D721Med (cell line): ENCODE measurements around the gene GCK.

Experiments used
- DNase-seq: peaks from one replicate; pipeline ENCODE4 v3.0.0; 2011; ENCODE audit warnings: low spot score; ENCODE audit not compliant: insufficient read length
- FAIRE-seq: peaks from 2 replicates; lab custom pipeline; 2011; peaks lifted over from hg19 to GRCh38; lab: Jason Lieb, UNC
- TF ChIP-seq, protein P1 (sequence below): IDR thresholded peaks from 2 replicates; pipeline ENCODE4 v1.5.1; 2012; ENCODE audit warnings: mild to moderate bottlenecking, control low read depth; ENCODE audit not compliant: insufficient read depth; ENCODE audit errors: missing control alignments

Gene GCK

DNA sequence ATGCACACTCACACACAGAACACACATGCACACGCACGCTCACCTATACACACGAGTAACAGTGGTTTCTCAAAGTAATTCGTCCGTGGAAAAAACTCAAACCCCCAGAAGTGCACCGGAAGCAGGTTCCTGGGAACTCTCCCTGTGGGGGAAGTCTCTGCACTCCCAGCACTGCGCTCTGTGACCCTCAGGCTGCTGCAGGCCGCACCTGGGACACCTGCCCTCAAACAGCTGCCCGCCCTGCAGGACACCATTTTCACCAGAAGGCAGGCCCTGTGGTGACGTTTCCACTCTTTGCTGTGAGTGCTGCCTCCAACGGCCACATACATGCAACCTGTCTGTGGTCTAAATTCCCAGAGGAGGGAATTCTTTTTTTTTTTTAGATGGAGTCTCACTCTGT lies 32.8 kb upstream of the GCK start:
- FAIRE-seq (no peak), DNase-seq (no peak)
- TF ChIP-seq, protein P1, sequence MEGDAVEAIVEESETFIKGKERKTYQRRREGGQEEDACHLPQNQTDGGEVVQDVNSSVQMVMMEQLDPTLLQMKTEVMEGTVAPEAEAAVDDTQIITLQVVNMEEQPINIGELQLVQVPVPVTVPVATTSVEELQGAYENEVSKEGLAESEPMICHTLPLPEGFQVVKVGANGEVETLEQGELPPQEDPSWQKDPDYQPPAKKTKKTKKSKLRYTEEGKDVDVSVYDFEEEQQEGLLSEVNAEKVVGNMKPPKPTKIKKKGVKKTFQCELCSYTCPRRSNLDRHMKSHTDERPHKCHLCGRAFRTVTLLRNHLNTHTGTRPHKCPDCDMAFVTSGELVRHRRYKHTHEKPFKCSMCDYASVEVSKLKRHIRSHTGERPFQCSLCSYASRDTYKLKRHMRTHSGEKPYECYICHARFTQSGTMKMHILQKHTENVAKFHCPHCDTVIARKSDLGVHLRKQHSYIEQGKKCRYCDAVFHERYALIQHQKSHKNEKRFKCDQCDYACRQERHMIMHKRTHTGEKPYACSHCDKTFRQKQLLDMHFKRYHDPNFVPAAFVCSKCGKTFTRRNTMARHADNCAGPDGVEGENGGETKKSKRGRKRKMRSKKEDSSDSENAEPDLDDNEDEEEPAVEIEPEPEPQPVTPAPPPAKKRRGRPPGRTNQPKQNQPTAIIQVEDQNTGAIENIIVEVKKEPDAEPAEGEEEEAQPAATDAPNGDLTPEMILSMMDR, result no peak

DNA sequence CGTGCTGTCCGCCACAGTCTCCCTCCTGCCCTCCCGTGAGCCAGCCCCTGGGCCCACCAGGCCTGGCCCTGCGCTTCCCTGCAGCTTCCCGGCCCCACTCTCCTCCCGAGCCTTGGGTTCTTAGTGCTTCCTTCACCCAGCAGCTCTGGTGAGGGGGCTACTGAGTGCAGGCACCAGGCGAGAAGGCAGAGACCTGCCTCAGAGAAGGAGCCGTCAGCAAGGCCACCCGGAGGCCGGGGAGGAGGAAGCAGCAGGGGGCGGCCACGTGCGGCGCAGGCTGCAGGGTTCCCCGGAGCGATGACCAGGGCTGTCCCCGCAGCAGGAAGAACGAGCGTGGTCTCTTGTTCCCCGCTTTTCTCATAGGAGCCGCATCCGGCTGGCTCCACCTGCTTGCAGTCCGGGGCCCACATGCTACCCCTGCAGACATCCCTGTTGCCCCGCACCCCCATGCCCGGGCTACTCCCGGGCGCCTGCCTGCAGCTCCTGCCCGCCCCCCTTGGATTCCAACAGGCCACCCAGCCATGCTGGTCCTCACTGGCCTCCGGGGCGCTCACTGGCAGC lies 32.1 kb upstream of the GCK start:
- no peak for DNase-seq
- FAIRE-seq, result no peak
- TF ChIP-seq, protein P1, result no peak

DNA sequence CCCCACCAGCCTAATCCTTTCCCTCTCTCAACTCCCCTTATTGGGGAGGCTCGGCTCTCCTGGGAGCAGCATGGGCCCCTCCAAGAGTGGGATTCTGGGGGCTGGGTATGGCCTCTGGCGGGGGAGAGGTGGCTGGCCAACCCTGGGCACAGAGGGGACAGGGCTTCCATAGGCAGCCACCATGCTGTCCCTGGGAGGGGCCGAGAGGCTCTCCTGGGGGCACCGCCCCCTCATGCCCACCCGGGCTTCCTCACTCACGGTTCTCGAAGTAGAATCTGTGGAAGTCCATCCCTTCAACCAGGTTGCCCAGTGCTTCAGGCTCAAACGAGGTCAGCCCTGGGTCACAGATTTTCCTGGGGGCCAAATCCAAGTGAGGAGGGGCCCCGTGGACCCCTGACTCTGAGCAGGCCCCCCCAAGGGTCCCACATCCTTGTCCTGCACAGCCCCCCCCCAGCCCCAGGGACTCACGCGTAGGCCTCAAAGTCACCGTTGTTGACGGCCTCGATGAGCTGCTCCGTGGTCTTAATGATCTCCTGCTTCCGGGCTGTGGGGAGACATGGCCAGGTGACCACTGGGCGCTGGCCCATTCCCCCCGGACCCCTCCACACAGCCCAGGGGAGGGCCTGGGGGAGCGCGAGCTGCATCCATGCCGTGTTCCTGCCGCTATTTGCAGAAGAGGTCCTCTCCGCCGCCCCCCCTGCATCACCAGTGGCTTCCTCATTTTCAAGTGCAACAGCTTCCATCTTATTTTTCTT lies 31.3 kb upstream of the GCK start:
- DNase-seq, result no peak
- FAIRE-seq, result no peak
- TF ChIP-seq, protein P1, result no peak

DNA sequence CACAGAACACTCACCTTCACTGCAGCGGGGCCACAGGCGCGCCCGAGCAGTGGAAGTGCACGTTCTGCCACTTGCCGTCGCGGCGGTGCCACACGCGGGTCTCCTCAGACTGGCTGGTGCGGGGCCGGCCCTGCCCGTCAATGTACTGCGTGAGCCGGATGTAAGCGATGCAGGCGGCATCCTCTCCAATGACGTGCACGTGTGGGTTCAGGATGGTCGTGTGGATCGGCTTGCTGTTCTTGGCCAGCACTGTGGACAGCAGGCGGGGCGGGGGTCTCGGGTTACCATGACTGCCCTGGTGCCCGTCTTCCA lies 30.8 kb upstream of the GCK start:
- FAIRE-seq (no peak), DNase-seq (no peak)
- TF ChIP-seq, protein P1, result no peak

DNA sequence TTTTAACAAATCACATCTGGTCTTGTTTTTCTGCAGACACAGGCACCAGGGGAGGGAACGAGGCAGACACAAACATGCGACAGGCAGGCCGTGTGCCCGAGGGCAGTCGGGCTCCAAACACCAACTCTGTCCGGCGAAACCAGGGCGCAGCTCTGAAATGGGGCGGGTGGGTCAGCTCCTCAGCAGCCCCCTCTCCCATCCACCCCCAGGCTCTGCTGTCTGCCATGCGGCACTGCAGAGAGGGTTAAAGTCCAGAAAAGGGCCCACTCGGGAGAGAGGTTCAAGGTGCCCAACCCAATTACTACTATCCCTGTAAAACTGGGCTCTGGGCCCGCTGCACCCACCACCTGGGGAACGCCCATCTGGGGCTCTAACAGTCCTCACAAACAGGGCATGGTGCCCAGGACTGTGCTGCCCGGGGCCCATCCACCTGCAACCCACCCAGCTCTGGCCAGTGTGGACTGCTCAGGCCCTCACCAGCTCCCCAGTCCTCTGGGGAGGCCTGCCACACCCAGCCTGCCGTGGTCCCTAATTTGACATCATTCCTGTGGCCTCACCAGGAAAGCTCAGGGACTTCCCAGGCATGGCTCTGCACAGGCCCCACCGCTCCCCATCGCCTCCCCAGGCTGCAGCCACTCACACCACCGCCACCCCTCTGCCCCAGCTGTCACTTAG lies 30.3 kb upstream of the GCK start:
- no peak for FAIRE-seq

DNA sequence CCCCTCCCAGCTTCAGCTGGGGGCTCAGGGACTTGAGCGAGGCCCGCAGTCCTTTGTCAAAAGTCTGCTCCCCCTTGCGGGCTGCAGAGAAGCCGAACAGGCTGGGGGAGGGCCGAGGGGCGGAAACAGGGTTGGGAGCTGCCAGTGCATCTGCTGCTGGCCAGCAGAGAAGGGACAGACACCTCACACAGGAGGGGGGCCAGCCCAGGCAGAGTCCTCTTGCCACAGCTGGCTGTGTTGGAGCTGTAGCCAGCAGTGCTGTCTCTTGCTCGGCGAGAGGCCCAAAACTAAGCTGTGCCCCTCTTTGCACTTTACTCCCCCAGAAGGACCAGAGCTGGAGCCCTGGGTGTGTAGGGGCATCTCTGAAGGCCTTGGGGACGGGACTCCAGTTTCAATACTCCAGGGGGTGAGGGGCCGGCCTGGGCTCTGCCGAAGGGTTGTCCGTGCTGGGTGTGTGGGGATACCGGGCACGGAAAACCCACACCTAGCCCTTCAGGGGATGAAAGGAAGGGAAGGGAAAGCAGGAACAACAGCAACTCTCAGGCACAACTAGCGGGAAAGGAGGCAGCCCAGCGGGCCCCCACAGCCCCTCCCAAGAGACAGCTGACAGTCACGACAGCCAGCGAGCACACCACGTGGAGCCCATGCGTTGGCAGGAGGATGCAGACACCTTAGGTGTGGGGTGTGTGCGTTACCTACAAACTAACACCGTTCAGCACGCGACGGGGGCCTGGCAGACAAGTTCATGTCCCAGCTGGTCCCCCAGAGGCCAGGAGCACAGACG lies 29.4 kb upstream of the GCK start:
- no peak for FAIRE-seq
- TF ChIP-seq, protein P1, result no peak
- no peak for DNase-seq

More for the DNA sequence above, 30.3 kb upstream of the GCK start:
- TF ChIP-seq, protein P1, result no peak
- no peak for DNase-seq
